GM06990 (cell line): ENCODE results near the gene PRR14.

Experiments used
- DNase-seq: peaks from one replicate; pipeline ENCODE4 v3.0.0-alpha.2; 2011; ENCODE audit not compliant: insufficient read length; ENCODE audit errors: extremely low read depth
- H3K27me3 ChIP-seq: replicated peaks from 2 replicates; pipeline ENCODE4 v1.6.0; 2011; ENCODE audit warnings: low read length; ENCODE audit not compliant: control insufficient read depth, insufficient read depth
- H3K36me3 ChIP-seq: 2 replicates; pipeline ENCODE4 v1.5.1; 2011; ENCODE audit warnings: low read length; ENCODE audit not compliant: control insufficient read depth, insufficient read depth
- H3K4me3 ChIP-seq: replicated peaks from 2 replicates; pipeline ENCODE4 v1.5.1; 2011; ENCODE audit warnings: low read depth, mild to moderate bottlenecking, control low read depth, low read length
- TF ChIP-seq, protein P1 (sequence below): IDR thresholded peaks from 2 replicates; pipeline ENCODE4 v1.5.1; 2011; ENCODE audit warnings: low read length, control low read depth, mild to moderate bottlenecking, inconsistent platforms; ENCODE audit not compliant: insufficient read depth, poor library complexity, severe bottlenecking

PRR14 gene

DNA sequence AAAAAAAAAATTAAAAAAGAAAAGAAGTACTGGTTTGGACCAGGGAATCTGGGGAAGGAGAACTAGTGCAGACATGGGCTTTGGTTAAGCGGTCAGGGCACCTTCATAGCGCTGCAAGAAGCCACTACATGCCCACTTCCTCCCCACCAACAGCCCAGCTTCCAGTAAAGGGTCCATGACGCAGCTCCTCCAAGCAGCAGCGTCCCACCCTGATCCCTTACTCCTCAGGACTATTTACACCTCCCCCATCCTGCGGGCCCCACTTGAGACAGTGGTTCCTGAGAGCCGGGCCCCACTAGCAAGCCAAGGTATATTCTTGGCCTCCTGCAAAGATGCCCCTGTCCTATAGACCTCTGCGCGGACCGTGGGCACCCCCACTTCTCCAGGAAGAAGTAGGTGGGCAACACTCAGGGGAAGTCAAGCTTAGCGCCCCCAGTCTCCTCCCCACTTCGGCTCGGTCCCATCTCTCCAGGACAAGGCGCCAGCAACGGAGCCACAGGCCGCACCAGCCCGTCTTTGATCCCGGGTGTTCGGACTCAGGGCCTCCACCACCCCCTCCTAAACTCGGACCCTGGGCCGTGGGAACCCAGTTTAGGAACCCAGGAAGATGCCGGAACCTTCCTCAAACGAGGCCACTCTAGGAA lies 913 bp upstream of the PRR14 start:
- DNase-seq: no peak
- Histone ChIP-seq H3K36me3 (peaks cover 15% of the 10 kb centered on the region), H3K27me3 (no peaks in the 10 kb centered on the region), H3K4me3 (peak overlapping the region; percentile 42)
- TF ChIP-seq, protein P1, sequence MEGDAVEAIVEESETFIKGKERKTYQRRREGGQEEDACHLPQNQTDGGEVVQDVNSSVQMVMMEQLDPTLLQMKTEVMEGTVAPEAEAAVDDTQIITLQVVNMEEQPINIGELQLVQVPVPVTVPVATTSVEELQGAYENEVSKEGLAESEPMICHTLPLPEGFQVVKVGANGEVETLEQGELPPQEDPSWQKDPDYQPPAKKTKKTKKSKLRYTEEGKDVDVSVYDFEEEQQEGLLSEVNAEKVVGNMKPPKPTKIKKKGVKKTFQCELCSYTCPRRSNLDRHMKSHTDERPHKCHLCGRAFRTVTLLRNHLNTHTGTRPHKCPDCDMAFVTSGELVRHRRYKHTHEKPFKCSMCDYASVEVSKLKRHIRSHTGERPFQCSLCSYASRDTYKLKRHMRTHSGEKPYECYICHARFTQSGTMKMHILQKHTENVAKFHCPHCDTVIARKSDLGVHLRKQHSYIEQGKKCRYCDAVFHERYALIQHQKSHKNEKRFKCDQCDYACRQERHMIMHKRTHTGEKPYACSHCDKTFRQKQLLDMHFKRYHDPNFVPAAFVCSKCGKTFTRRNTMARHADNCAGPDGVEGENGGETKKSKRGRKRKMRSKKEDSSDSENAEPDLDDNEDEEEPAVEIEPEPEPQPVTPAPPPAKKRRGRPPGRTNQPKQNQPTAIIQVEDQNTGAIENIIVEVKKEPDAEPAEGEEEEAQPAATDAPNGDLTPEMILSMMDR: no peak

DNA sequence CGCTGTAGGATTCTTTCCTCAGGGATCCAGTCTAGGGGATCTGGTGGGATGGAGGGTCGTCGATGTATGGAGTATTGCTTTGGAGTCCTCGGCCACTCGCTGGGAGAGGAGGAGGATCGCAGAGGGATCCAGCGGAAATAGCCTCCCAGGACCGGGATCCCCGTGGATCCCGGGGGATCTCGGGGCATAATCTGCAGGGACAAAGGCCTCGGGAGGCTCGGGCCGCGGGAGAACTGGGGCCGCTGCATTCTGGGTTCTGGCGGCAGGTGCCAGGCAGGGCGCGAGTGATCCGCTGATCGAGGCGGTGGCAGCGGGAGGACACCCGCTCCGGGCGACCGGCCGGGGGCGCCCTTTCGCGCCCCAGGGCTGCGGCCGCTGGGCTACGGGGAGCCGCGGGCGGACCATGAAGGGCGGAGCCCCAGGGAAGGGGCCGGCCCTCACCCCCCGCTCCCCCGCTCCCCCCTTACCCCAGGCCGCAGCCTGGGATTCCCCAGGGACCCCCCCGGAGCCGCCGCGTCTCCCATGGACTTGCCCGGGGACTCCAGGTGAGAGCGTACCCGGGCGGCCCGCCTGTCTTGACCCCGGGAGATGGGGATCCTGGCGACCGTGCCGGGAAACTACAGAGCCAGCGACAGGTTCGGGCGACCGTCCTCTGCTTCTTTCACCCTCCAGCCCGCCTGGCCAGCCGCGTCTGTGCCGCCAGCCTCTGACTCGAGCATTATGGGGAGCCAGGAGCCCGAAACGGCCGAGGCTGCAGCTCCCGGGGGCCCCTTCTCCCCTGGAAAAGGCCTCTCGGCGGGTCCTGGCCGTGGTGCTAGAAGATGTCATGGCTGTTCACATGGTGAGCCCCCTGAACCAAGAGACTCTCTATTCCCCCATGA lies 604 bp downstream of the PRR14 start:
- Histone ChIP-seq H3K36me3 (peaks cover 24% of the 10 kb centered on the region), H3K4me3 (peak overlapping the region; percentile 69), H3K27me3 (no peaks in the 10 kb centered on the region)
- TF ChIP-seq, protein P1: peak; percentile 60
- DNase-seq: peak; percentile 88

DNA sequence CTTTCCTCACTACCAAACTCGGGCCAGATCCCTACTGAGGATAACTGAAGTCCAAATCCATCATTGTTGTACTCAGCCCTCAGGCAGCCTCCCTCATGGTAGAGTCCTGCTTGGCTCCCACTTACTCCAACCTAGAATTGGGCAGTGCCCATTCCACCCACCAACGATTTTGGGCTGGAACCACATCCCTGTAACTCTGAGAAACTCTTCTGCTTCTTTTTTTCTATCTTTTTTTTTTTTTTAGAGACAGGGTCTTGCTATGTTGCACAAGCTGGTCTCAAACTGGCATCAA lies 1.2 kb downstream of the PRR14 start:
- peaks cover 24% of the 10 kb centered on the region for H3K36me3 ChIP-seq
- H3K27me3 ChIP-seq: no peaks in the 10 kb centered on the region
- no peak for DNase-seq
- TF ChIP-seq, protein P1: no peak
- H3K4me3 ChIP-seq: peak overlapping the region; percentile 69

DNA sequence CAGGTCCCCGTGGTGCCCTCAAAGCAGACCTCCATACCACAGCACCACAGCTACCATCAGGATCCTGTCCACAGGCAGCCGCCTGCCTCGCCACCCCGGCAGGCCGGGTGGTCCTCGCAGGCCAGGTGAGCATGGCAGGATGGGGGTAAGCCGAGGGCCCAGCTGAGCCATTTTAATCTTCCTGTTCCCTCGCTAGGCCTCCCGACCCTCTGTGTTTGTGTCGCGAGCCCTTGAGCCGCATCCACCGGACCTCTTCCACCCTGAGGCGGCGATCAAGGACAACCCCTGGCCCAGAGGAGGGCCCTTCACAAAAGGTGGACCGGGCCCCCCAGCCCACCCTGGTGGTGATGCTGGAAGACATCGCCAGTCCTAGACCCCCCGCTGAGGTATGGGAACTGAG lies 2.0 kb downstream of the PRR14 start:
- H3K27me3 ChIP-seq: no peaks in the 10 kb centered on the region
- H3K36me3 ChIP-seq: peaks cover 24% of the 10 kb centered on the region
- DNase-seq: no peak
- H3K4me3 ChIP-seq: peak overlapping the region; percentile 69; the same call in 1 of the 2 replicates
- TF ChIP-seq, protein P1: no peak

DNA sequence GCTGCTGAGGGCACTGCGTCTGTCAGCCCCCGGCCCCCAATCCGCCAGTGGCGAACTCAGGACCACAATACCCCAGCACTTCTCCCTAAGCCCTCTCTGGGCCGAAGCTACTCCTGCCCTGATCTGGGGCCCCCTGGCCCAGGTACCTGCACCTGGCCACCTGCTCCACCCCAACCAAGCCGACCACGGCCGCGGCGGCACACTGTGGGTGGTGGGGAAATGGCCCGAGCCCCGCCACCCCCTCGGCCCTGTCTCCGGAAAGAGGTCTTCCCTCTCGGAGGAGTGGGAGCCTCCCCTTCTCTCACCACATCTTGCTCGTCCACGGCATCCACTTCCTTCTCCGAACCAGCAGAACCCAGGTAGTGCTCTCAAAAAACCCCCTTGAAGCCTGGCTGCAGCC lies 4.1 kb downstream of the PRR14 start:
- TF ChIP-seq, protein P1: no peak
- H3K36me3 ChIP-seq: peaks cover 24% of the 10 kb centered on the region
- no peaks in the 10 kb centered on the region for H3K27me3 ChIP-seq
- no peak for DNase-seq
- no peak overlapping the region for H3K4me3 ChIP-seq
